Fibroblast of lung (primary cell): ENCODE measurements around the gene ABL1. TPM values are rescaled to one million over a fixed set of nuclear protein-coding genes. Genes with fewer than 3 reads are reported as not detected.

Source experiments
- DNase-seq, 2 donors: peaks; one replicate each; pipeline versions ENCODE4 v3.0.0 to v3.0.0-alpha.2; 2010; ENCODE audit warnings: low read depth in 2 of 2
- H2AFZ ChIP-seq: 2 replicates; pipeline ENCODE4 v1.5.1; 2012; ENCODE audit warnings: low read length, control low read depth, inconsistent platforms
- H3K27ac ChIP-seq: 2 replicates; pipeline ENCODE4 v1.5.1; 2011; ENCODE audit warnings: low read length, control low read depth; ENCODE audit not compliant: insufficient read depth
- H3K27me3 ChIP-seq: 2 replicates; pipeline ENCODE4 v1.5.1; 2011; ENCODE audit warnings: mild to moderate bottlenecking, low read length; ENCODE audit not compliant: control insufficient read depth, insufficient read depth
- H3K36me3 ChIP-seq: 2 replicates; pipeline ENCODE4 v1.5.1; 2011; ENCODE audit warnings: low read length; ENCODE audit not compliant: control insufficient read depth, insufficient read depth
- H3K4me1 ChIP-seq: 2 replicates; pipeline ENCODE4 v1.5.1; 2011; ENCODE audit warnings: low read length; ENCODE audit not compliant: control insufficient read depth, insufficient read depth; ENCODE audit errors: extremely low read depth
- H3K4me2 ChIP-seq: 2 replicates; pipeline ENCODE4 v1.5.1; 2011; ENCODE audit warnings: low read length, control low read depth; ENCODE audit not compliant: insufficient read depth; ENCODE audit errors: extremely low read depth
- H3K4me3 ChIP-seq, 4 experiments: fragments of 200-600 bp in 1 of 4; sonication (generic) in 1 of 4; replicated peaks in 1 of 4; 2 replicates each; pipeline ENCODE4 v1.5.1; 2011 to 2016; ENCODE audit warnings: low read length in 4 of 4, low read depth in 3 of 4, mild to moderate bottlenecking in 3 of 4, control low read depth in 2 of 4, inconsistent platforms in 1 of 4, mixed read lengths in 1 of 4; ENCODE audit not compliant: insufficient read depth in 1 of 4; ENCODE audit errors: control extremely low read depth in 1 of 4
- H3K79me2 ChIP-seq: 2 replicates; pipeline ENCODE4 v1.5.1; 2012; ENCODE audit warnings: mild to moderate bottlenecking, low read length, inconsistent platforms; ENCODE audit not compliant: control insufficient read depth, insufficient read depth
- H3K9ac ChIP-seq: 2 replicates; pipeline ENCODE4 v1.5.1; 2011; ENCODE audit warnings: mild to moderate bottlenecking, low read length, control low read depth; ENCODE audit not compliant: insufficient read depth
- H3K9me3 ChIP-seq: 2 replicates; pipeline ENCODE4 v1.5.1; 2012; ENCODE audit warnings: low read depth, low read length; ENCODE audit not compliant: control insufficient read depth, insufficient read depth
- H4K20me1 ChIP-seq: 2 replicates; pipeline ENCODE4 v1.5.1; 2011; ENCODE audit warnings: low read length; ENCODE audit not compliant: control insufficient read depth, insufficient read depth; ENCODE audit errors: extremely low read depth
- EZH2 ChIP-seq: IDR thresholded peaks from 2 replicates; pipeline ENCODE4 v1.5.1; 2012; ENCODE audit warnings: low read length, control low read depth, mild to moderate bottlenecking; ENCODE audit errors: missing control alignments
- polyA plus RNA-seq, 2 donors: library from polyadenylated mRNA; depleted of rRNA in 1 of 2; stranded (reverse) in 1 of 2; unstranded in 1 of 2; fragments of >200 nt; gene quantifications; 2 replicates each; pipeline ENCODE4 v1.2.1, GENCODE V29; 2011 to 2012; ENCODE audit warnings: missing spikeins in 1 of 2
- total RNA-seq: library from RNA; depleted of rRNA; stranded (reverse); fragments of >200 nt; gene quantifications from 2 replicates; pipeline ENCODE4 v1.2.1, GENCODE V29; 2014
- TF ChIP-seq, protein P1 (sequence below), 2 donors: IDR thresholded peaks in 1 of 2; conservative IDR thresholded peaks in 1 of 2; 1 replicate in 1 of 2; 2 replicates in 1 of 2; pipeline ENCODE4 v1.5.1; 2011 to 2012; ENCODE audit warnings: low read length in 2 of 2, control low read depth in 1 of 2, inconsistent platforms in 1 of 2, low read depth in 1 of 2, mild to moderate bottlenecking in 1 of 2

ABL1 gene
- total and polyA plus RNA-seq, 2 donors (not counting 1 experiment from before 2014, with no cell fraction given): 46.6 to 65.4 TPM

DNA sequence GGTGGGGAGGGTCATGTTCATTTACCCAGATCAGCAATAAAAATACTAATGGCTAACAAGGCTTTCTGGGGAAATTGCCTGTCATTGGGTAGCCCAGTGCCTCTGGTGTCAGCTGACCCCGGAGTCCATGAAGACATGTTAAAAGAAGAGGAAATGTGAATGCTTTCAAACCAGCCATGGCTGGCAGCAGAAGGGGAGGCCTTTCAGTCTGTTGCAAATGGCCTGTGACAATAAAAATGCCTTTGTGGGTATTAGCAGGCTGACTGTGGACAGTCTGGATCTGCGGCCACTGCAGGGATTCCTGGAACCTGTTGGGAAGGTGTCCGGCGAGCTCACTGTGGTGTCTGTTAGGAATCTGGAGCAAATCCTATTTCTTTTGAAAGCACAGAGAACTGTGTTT, 7.5 kb downstream of the ABL1 start:
- peak overlapping the region; percentile 51 for H3K27ac ChIP-seq

GRCh38 chr9:130843049-130843908, 8.2 kb downstream of the ABL1 start:
- no peaks in the 10 kb centered on the region for H4K20me1 ChIP-seq
- no peak overlapping the region for H2AFZ ChIP-seq
- no peak overlapping the region for H3K9ac ChIP-seq
- peaks cover 73% of the 10 kb centered on the region for H3K79me2 ChIP-seq
- no peak overlapping the region for H3K4me3 ChIP-seq
- no peak overlapping the region for H3K4me2 ChIP-seq
- H3K36me3 ChIP-seq: no peaks in the 10 kb centered on the region
- peaks cover 50% of the 10 kb centered on the region for H3K4me1 ChIP-seq
- no peaks in the 10 kb centered on the region for H3K27me3 ChIP-seq
- no peaks in the 10 kb centered on the region for H3K9me3 ChIP-seq
- TF ChIP-seq, protein P1, sequence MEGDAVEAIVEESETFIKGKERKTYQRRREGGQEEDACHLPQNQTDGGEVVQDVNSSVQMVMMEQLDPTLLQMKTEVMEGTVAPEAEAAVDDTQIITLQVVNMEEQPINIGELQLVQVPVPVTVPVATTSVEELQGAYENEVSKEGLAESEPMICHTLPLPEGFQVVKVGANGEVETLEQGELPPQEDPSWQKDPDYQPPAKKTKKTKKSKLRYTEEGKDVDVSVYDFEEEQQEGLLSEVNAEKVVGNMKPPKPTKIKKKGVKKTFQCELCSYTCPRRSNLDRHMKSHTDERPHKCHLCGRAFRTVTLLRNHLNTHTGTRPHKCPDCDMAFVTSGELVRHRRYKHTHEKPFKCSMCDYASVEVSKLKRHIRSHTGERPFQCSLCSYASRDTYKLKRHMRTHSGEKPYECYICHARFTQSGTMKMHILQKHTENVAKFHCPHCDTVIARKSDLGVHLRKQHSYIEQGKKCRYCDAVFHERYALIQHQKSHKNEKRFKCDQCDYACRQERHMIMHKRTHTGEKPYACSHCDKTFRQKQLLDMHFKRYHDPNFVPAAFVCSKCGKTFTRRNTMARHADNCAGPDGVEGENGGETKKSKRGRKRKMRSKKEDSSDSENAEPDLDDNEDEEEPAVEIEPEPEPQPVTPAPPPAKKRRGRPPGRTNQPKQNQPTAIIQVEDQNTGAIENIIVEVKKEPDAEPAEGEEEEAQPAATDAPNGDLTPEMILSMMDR (conservative IDR thresholded peaks at IDR 0.05 in 1 of 2, IDR thresholded peaks at IDR 0.05 in 1 of 2; ENCODE audit: low read depth in 1 of 2, low read length in 2 of 2): no peak
- no peak for TF ChIP-seq EZH2
- H3K27ac ChIP-seq: peak overlapping the region; percentile 99
- no peak for DNase-seq

More for the DNA sequence above, 7.5 kb downstream of the ABL1 start:
- Histone ChIP-seq H3K4me3 (no peak overlapping the region), H3K27me3 (no peaks in the 10 kb centered on the region), H3K4me2 (peak overlapping the region; percentile 36), H3K79me2 (peaks cover 80% of the 10 kb centered on the region), H3K4me1 (peaks cover 52% of the 10 kb centered on the region), H2AFZ (no peak overlapping the region), H3K36me3 (no peaks in the 10 kb centered on the region), H4K20me1 (no peaks in the 10 kb centered on the region), H3K9me3 (no peaks in the 10 kb centered on the region), H3K9ac (no peak overlapping the region)
- no peak for TF ChIP-seq EZH2
- TF ChIP-seq, protein P1 (conservative IDR thresholded peaks at IDR 0.05 in 1 of 2, IDR thresholded peaks at IDR 0.05 in 1 of 2; ENCODE audit: low read depth in 1 of 2, low read length in 2 of 2): no peak
- DNase-seq: no peak

GRCh38 chr9:130844044-130844451, 9.0 kb downstream of the ABL1 start:
- Histone ChIP-seq H3K9ac (no peak overlapping the region), H4K20me1 (no peaks in the 10 kb centered on the region), H3K9me3 (no peaks in the 10 kb centered on the region), H3K27ac (peak overlapping the region; percentile 99), H3K4me3 (no peak overlapping the region), H3K4me2 (no peak overlapping the region), H3K4me1 (peaks cover 53% of the 10 kb centered on the region), H3K27me3 (no peaks in the 10 kb centered on the region), H3K36me3 (no peaks in the 10 kb centered on the region), H3K79me2 (peaks cover 71% of the 10 kb centered on the region), H2AFZ (no peak overlapping the region)
- TF ChIP-seq EZH2: no peak
- TF ChIP-seq, protein P1 (conservative IDR thresholded peaks at IDR 0.05 in 1 of 2, IDR thresholded peaks at IDR 0.05 in 1 of 2; ENCODE audit: low read depth in 1 of 2, low read length in 2 of 2): no peak
- no peak for DNase-seq
